Caco-2 (cell line): ENCODE results near the gene DNAJA4. TPM values are rescaled to one million over a fixed set of nuclear protein-coding genes. Genes with fewer than 3 reads are reported as not detected.
A peak's percentile ranks its signal among the peaks of the same experiment; 100 is the strongest.

Source experiments
- BruUV-seq: library from RNA; stranded (reverse); fragments of 400-500 nt; replicated peaks from 2 replicates; lab custom pipeline; 2021; lab: Mats Ljungman, UMichigan
- CTCF ChIA-PET: fragments of 300-600 bp; sonication (Branson Sonifier 250); formaldehyde crosslinking; loops from one replicate; lab custom pipeline; 2022; ENCODE audit warnings: antibody characterized with exemption; lab: Charles Lee
- POLR2A ChIA-PET: fragments of 300-600 bp; sonication (Branson Sonifier 250); formaldehyde crosslinking; loops from one replicate; lab custom pipeline; 2022; ENCODE audit warnings: antibody characterized with exemption; lab: Charles Lee
- DNase-seq, 2 experiments: peaks; one replicate each; pipeline versions ENCODE4 v3.0.0 to v3.0.0-alpha.2; 2020 to 2022
- H3K27me3 ChIP-seq: replicated peaks from 2 replicates; pipeline ENCODE4 v1.6.0; 2011; ENCODE audit warnings: low read length; ENCODE audit not compliant: control insufficient read depth, insufficient read depth
- H3K36me3 ChIP-seq: 2 replicates; pipeline ENCODE4 v1.5.1; 2011; ENCODE audit warnings: low read length; ENCODE audit not compliant: control insufficient read depth, insufficient read depth
- H3K4me1 ChIP-seq: fragments of 250-450 bp; sonication (Bioruptor Pico); 2 replicates; pipeline ENCODE4 v1.5.1; 2020; ENCODE audit warnings: mild to moderate bottlenecking
- H3K4me3 ChIP-seq: 2 replicates; pipeline ENCODE4 v1.5.1; 2011; ENCODE audit warnings: low read depth, mild to moderate bottlenecking, control low read depth, low read length
- H3K9me3 ChIP-seq: fragments of 250-450 bp; sonication (Bioruptor Pico); 2 replicates; pipeline ENCODE4 v1.5.1; 2020; ENCODE audit warnings: mild to moderate bottlenecking, moderate library complexity
- H3K27ac Mint-ChIP-seq: one replicate; pipeline ENCODE4 v1.8.0; 2022; ENCODE audit warnings: mixed read lengths; ENCODE audit not compliant: unreplicated experiment
- H3K27me3 Mint-ChIP-seq: one replicate; pipeline ENCODE4 v1.8.0; 2022; ENCODE audit warnings: mixed read lengths; ENCODE audit not compliant: insufficient read depth, unreplicated experiment
- H3K36me3 Mint-ChIP-seq: one replicate; pipeline ENCODE4 v1.8.0; 2022; ENCODE audit warnings: mild to moderate bottlenecking, mixed read lengths; ENCODE audit not compliant: insufficient read depth, unreplicated experiment
- H3K4me1 Mint-ChIP-seq: one replicate; pipeline ENCODE4 v1.8.0; 2022; ENCODE audit warnings: low read depth, mixed read lengths; ENCODE audit not compliant: unreplicated experiment
- H3K4me3 Mint-ChIP-seq: one replicate; pipeline ENCODE4 v1.8.0; 2022; ENCODE audit warnings: mild to moderate bottlenecking, moderate library complexity, mixed read lengths; ENCODE audit not compliant: unreplicated experiment
- H3K9me3 Mint-ChIP-seq: one replicate; pipeline ENCODE4 v1.8.0; 2022; ENCODE audit warnings: mixed read lengths; ENCODE audit not compliant: unreplicated experiment
- intact Hi-C: fragments of 100-400 bp; cut with micrococcal nuclease; formaldehyde crosslinking; loops from one replicate; pipeline ENCODE4 v1.10.0; 2022; ENCODE audit not compliant: unreplicated experiment
- total RNA-seq: library from RNA; stranded (reverse); gene quantifications from 2 replicates; pipeline ENCODE4 v1.2.3, GENCODE V29; 2022
- TF ChIP-seq, protein P1 (sequence below), 2 experiments: fragments of 200-600 bp in 1 of 2; IDR thresholded peaks; 1 replicate in 1 of 2; 2 replicates in 1 of 2; pipeline versions ENCODE4 v1.5.1 to v1.8.0; 2011 to 2022; ENCODE audit warnings: antibody characterized with exemption in 1 of 2, control low read depth in 1 of 2, inconsistent platforms in 1 of 2, low read depth in 1 of 2, low read length in 1 of 2, mild to moderate bottlenecking in 1 of 2, moderate library complexity in 1 of 2; ENCODE audit not compliant: insufficient read depth in 1 of 2, severe bottlenecking in 1 of 2, unreplicated experiment in 1 of 2

The DNAJA4 gene
- total RNA-seq, 1 experiment from 2014 or later = 1.1 TPM

DNA sequence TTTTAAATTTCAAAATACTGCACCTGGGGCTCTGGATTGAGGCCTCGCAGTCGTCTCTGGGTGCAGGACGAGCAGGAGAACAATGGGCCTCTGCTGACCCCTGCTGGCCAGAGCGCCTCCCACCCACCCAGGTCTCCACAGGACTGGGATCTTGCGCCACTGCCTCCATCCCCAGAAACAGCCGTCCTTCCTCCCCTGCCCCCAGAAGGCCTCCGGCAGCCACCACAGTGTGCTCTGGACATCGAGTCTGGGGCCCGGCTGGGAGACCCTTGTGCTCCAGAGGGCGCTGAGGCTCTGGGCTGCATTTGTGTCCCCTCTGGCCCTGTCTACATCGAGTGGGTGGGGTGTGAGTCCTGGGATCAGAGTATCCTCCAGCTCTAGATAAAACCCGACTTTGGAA is 23.3 kb upstream of the DNAJA4 start:
- DNase-seq = peak; percentile 80 to 88
- peaks cover 8% of the 10 kb centered on the region; the same call in 1 of the 2 replicates for H3K4me1 ChIP-seq
- Mint-ChIP-seq H3K4me3 (no peak overlapping the region), H3K36me3 (no peaks in the 10 kb centered on the region), H3K9me3 (no peaks in the 10 kb centered on the region), H3K27ac (no peak overlapping the region), H3K27me3 (no peaks in the 10 kb centered on the region), H3K4me1 (peaks cover 6% of the 10 kb centered on the region)
- TF ChIP-seq, protein P1, sequence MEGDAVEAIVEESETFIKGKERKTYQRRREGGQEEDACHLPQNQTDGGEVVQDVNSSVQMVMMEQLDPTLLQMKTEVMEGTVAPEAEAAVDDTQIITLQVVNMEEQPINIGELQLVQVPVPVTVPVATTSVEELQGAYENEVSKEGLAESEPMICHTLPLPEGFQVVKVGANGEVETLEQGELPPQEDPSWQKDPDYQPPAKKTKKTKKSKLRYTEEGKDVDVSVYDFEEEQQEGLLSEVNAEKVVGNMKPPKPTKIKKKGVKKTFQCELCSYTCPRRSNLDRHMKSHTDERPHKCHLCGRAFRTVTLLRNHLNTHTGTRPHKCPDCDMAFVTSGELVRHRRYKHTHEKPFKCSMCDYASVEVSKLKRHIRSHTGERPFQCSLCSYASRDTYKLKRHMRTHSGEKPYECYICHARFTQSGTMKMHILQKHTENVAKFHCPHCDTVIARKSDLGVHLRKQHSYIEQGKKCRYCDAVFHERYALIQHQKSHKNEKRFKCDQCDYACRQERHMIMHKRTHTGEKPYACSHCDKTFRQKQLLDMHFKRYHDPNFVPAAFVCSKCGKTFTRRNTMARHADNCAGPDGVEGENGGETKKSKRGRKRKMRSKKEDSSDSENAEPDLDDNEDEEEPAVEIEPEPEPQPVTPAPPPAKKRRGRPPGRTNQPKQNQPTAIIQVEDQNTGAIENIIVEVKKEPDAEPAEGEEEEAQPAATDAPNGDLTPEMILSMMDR (IDR thresholded peaks at IDR 0.05; ENCODE audit: insufficient read depth in 1 of 2, low read depth in 1 of 2, low read length in 1 of 2, severe bottlenecking in 1 of 2, unreplicated experiment in 1 of 2) = peak; percentile 81 to 88
- no peak overlapping the region for H3K4me3 ChIP-seq
- POLR2A ChIA-PET = no interaction called here
- no peaks in the 10 kb centered on the region for H3K9me3 ChIP-seq
- H3K36me3 ChIP-seq = no peaks in the 10 kb centered on the region
- intact Hi-C loops = loop anchor here (1.0 to 5.0 kb wide), 6 partner anchors 46 to 334 kb away; partner anchors contain the start of gene CIB2
- CTCF ChIA-PET = interaction anchor here (0.6 to 4.3 kb wide), 4 partner anchors 92 to 282 kb away, joined by 3 to 21 read pairs (median 8); partner anchors contain the start of gene IDH3A
- no TSS peak for BruUV-seq
- no peaks in the 10 kb centered on the region for H3K27me3 ChIP-seq

GRCh38 chr15:78242128-78242527 is 22.2 kb upstream of the DNAJA4 start:
- Mint-ChIP-seq H3K27ac (no peak overlapping the region), H3K4me3 (no peak overlapping the region), H3K36me3 (no peaks in the 10 kb centered on the region), H3K27me3 (no peaks in the 10 kb centered on the region), H3K4me1 (peaks cover 6% of the 10 kb centered on the region), H3K9me3 (no peaks in the 10 kb centered on the region)
- ChIA-PET POLR2A (interaction anchor here (0.5 kb wide), 1 partner anchor 93 kb away, joined by 8 read pairs; the partner anchor contains the start of gene IDH3A), CTCF (interaction anchor here (0.6 to 4.3 kb wide), 10 partner anchors 18 to 283 kb away, joined by 3 to 21 read pairs (median 4); partner anchors contain the start of gene SKIC8)
- Histone ChIP-seq H3K9me3 (no peaks in the 10 kb centered on the region), H3K27me3 (no peaks in the 10 kb centered on the region), H3K36me3 (no peaks in the 10 kb centered on the region), H3K4me1 (peaks cover 8% of the 10 kb centered on the region; the same call in 1 of the 2 replicates), H3K4me3 (no peak overlapping the region)
- TF ChIP-seq, protein P1 (IDR thresholded peaks at IDR 0.05; ENCODE audit: insufficient read depth in 1 of 2, low read depth in 1 of 2, low read length in 1 of 2, severe bottlenecking in 1 of 2, unreplicated experiment in 1 of 2) = peak in 1 of 2 experiments; percentile 11
- intact Hi-C loops = loop anchor here (5.0 kb wide), 2 partner anchors 110 to 335 kb away; partner anchors contain the start of gene CIB2
- DNase-seq = peak in 1 of 2 experiments; percentile 21
- BruUV-seq = no TSS peak

DNA sequence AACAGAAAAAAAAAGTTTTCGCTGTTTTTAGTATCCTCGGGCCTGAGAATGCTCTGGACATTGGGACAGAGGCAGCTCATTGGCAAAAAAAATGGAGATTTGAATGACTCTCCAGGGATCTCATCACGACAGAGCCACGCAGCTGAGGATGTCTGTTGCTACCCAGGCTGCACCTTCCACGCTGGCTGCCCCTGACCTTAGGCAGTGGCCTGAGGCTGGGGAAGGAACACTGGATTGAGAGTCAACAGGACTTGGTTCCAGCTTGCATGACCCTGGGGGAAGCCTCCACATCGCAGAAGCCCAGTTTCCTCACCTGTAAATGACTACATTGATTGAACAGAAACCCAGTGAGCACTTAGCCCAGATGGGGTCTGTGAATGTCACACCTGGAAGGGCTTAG is 21.3 kb upstream of the DNAJA4 start:
- H3K4me1 Mint-ChIP-seq = peaks cover 6% of the 10 kb centered on the region
- DNase-seq = no peak
- H3K9me3 Mint-ChIP-seq = no peaks in the 10 kb centered on the region
- H3K4me1 ChIP-seq = peaks cover 8% of the 10 kb centered on the region; the same call in 1 of the 2 replicates
- intact Hi-C loops = loop anchor here (5.0 kb wide), 2 partner anchors 111 to 336 kb away; partner anchors contain the start of gene CIB2
- no peaks in the 10 kb centered on the region for H3K27me3 Mint-ChIP-seq
- POLR2A ChIA-PET = no interaction called here
- BruUV-seq = no TSS peak
- H3K9me3 ChIP-seq = no peaks in the 10 kb centered on the region
- no peak overlapping the region for H3K27ac Mint-ChIP-seq
- no peaks in the 10 kb centered on the region for H3K36me3 Mint-ChIP-seq
- H3K4me3 ChIP-seq = no peak overlapping the region
- TF ChIP-seq, protein P1 (IDR thresholded peaks at IDR 0.05; ENCODE audit: insufficient read depth in 1 of 2, low read depth in 1 of 2, low read length in 1 of 2, severe bottlenecking in 1 of 2, unreplicated experiment in 1 of 2) = no peak
- H3K36me3 ChIP-seq = no peaks in the 10 kb centered on the region
- no peak overlapping the region for H3K4me3 Mint-ChIP-seq
- CTCF ChIA-PET = interaction anchor here (0.7 to 4.3 kb wide), 3 partner anchors 66 to 177 kb away, joined by 3 to 21 read pairs (median 3); no protein-coding TSS in a partner anchor
- no peaks in the 10 kb centered on the region for H3K27me3 ChIP-seq
